H1 (cell line): ENCODE results near the gene APOO. TPM values are rescaled to one million over a fixed set of nuclear protein-coding genes. Genes with fewer than 3 reads are reported as not detected.

Experiments used
- CTCF ChIA-PET: fragments of 300-600 bp; sonication (Branson Sonifier 250); formaldehyde crosslinking; loops from one replicate; lab custom pipeline; 2021; ENCODE audit not compliant: partially characterized antibody; lab: Charles Lee
- POLR2A ChIA-PET: fragments of 300-600 bp; sonication (Branson Sonifier 250); formaldehyde crosslinking; loops from one replicate; lab custom pipeline; 2021; ENCODE audit warnings: inconsistent platforms; ENCODE audit not compliant: partially characterized antibody; lab: Charles Lee
- DNase-seq, 2 experiments: peaks; one replicate each; pipeline versions ENCODE4 v3.0.0 to v3.0.0-alpha.2; 2010 to 2022; ENCODE audit warnings: low spot score in 2 of 2, low read depth in 1 of 2, mixed read lengths in 1 of 2
- FAIRE-seq: peaks from 2 replicates; lab custom pipeline; 2011; peaks lifted over from hg19 to GRCh38; lab: Jason Lieb, UNC
- H2AFZ ChIP-seq: 2 replicates; pipeline ENCODE4 v1.8.1; 2012; ENCODE audit warnings: low read length, inconsistent platforms
- H2AK5ac ChIP-seq: 2 replicates; pipeline ENCODE4 v1.6.1; 2013; ENCODE audit warnings: low read depth, low read length
- H2BK120ac ChIP-seq: replicated peaks from 2 replicates; pipeline ENCODE3; 2013; ENCODE audit warnings: low read depth, low read length, inconsistent platforms
- H2BK12ac ChIP-seq: 2 replicates; pipeline ENCODE4 v1.6.1; 2013; ENCODE audit warnings: low read depth, low read length
- H2BK15ac ChIP-seq: 2 replicates; pipeline ENCODE4 v1.6.1; 2013; ENCODE audit warnings: low read length
- H2BK20ac ChIP-seq: 2 replicates; pipeline ENCODE4 v1.6.1; 2013; ENCODE audit warnings: low read length
- H2BK5ac ChIP-seq: 2 replicates; pipeline ENCODE4 v1.6.1; 2013; ENCODE audit warnings: low read depth, low read length
- H3K14ac ChIP-seq: 2 replicates; pipeline ENCODE4 v1.6.1; 2013; ENCODE audit warnings: inconsistent platforms; ENCODE audit not compliant: insufficient read length
- H3K18ac ChIP-seq: 2 replicates; pipeline ENCODE4 v1.6.1; 2013; ENCODE audit warnings: low read length; ENCODE audit errors: extremely low read depth
- H3K23ac ChIP-seq: 2 replicates; pipeline ENCODE4 v1.6.1; 2013; ENCODE audit warnings: inconsistent platforms; ENCODE audit not compliant: insufficient read length
- H3K23me2 ChIP-seq: 2 replicates; pipeline ENCODE4 v1.6.1; 2013; ENCODE audit warnings: low read depth, low read length
- H3K27ac ChIP-seq: 2 replicates; pipeline ENCODE4 v1.6.1; 2011; ENCODE audit warnings: low read depth, low read length, inconsistent platforms
- H3K27me3 ChIP-seq, 4 experiments: replicated peaks in 1 of 4; 1 replicate in 1 of 4; 2 replicates in 3 of 4; pipeline versions ENCODE4 v1.6.1 to v1.8.1; 2011 to 2013; ENCODE audit warnings: low read length in 3 of 4, mild to moderate bottlenecking in 3 of 4, inconsistent platforms in 2 of 4, mixed read lengths in 2 of 4, moderate library complexity in 1 of 4; ENCODE audit not compliant: control insufficient read depth in 3 of 4, insufficient read depth in 3 of 4; ENCODE audit errors: extremely low read depth in 1 of 4
- H3K36me3 ChIP-seq, 4 experiments: 2 replicates each; pipeline versions ENCODE4 v1.6.1 to v1.8.1; 2011 to 2013; ENCODE audit warnings: mild to moderate bottlenecking in 4 of 4, low read length in 3 of 4, moderate library complexity in 2 of 4, control low read depth in 1 of 4, inconsistent platforms in 1 of 4; ENCODE audit not compliant: insufficient read depth in 4 of 4, control insufficient read depth in 2 of 4
- H3K4ac ChIP-seq: replicated peaks from 2 replicates; pipeline ENCODE3; 2013; ENCODE audit warnings: low read length, low read depth, mixed read lengths, inconsistent platforms; ENCODE audit not compliant: insufficient read length
- H3K4me1 ChIP-seq, 4 experiments: replicated peaks in 1 of 4; 1 replicate in 1 of 4; 2 replicates in 3 of 4; pipeline versions ENCODE4 v1.6.1 to v1.8.1; 2011 to 2013; ENCODE audit warnings: low read length in 3 of 4, inconsistent platforms in 2 of 4, mixed read lengths in 1 of 4; ENCODE audit not compliant: insufficient read depth in 4 of 4, control insufficient read depth in 3 of 4
- H3K4me2 ChIP-seq, 2 experiments: 2 replicates each; pipeline versions ENCODE4 v1.6.1 to v1.8.1; 2011 to 2013; ENCODE audit warnings: low read depth in 2 of 2, low read length in 2 of 2, control low read depth in 1 of 2, inconsistent platforms in 1 of 2, mild to moderate bottlenecking in 1 of 2; ENCODE audit not compliant: insufficient read depth in 1 of 2
- H3K4me3 ChIP-seq, 4 experiments: fragments of 200-600, 300-600 bp in 1 of 4; sonication (generic), shearing (Covaris generic), sonication (Bioruptor Twin) in 1 of 4; 2 replicates each; pipeline versions ENCODE4 v1.5.1 to v1.8.1; 2011 to 2016; ENCODE audit warnings: low read length in 4 of 4, low read depth in 3 of 4, control low read depth in 2 of 4, inconsistent platforms in 2 of 4, mild to moderate bottlenecking in 2 of 4, mixed read lengths in 1 of 4, moderate library complexity in 1 of 4; ENCODE audit not compliant: insufficient read depth in 2 of 4; ENCODE audit errors: extremely low read depth in 1 of 4
- H3K56ac ChIP-seq: replicated peaks from 2 replicates; pipeline ENCODE3; 2013; ENCODE audit warnings: low read depth, mild to moderate bottlenecking, mixed read lengths, low read length, inconsistent platforms; ENCODE audit not compliant: insufficient read length
- H3K79me1 ChIP-seq: 2 replicates; pipeline ENCODE4 v1.6.1; 2013; ENCODE audit warnings: low read depth, low read length, control low read depth
- H3K79me2 ChIP-seq, 2 experiments: 2 replicates each; pipeline versions ENCODE4 v1.6.1 to v1.8.1; 2012 to 2013; ENCODE audit warnings: low read length in 2 of 2, mild to moderate bottlenecking in 2 of 2, inconsistent platforms in 1 of 2; ENCODE audit not compliant: insufficient read depth in 2 of 2, control insufficient read depth in 1 of 2
- H3K9ac ChIP-seq, 4 experiments: replicated peaks in 1 of 4; 1 replicate in 1 of 4; 2 replicates in 3 of 4; pipeline versions ENCODE4 v1.6.1 to v1.8.1; 2011 to 2013; ENCODE audit warnings: low read depth in 3 of 4, low read length in 3 of 4, control low read depth in 2 of 4, mild to moderate bottlenecking in 2 of 4, moderate library complexity in 2 of 4, inconsistent platforms in 1 of 4; ENCODE audit errors: extremely low read depth in 1 of 4
- H3K9me3 ChIP-seq, 2 experiments: 2 replicates each; pipeline versions ENCODE4 v1.6.1 to v1.8.1; 2012 to 2013; ENCODE audit warnings: mild to moderate bottlenecking in 2 of 2, moderate library complexity in 2 of 2, control low read depth in 1 of 2, inconsistent platforms in 1 of 2, low read depth in 1 of 2, low read length in 1 of 2, mixed read lengths in 1 of 2; ENCODE audit not compliant: insufficient read depth in 2 of 2
- H4K20me1 ChIP-seq, 2 experiments: replicated peaks in 1 of 2; 2 replicates each; pipeline versions ENCODE3 to v1.8.1; 2011 to 2013; ENCODE audit warnings: inconsistent platforms in 2 of 2, low read length in 2 of 2, mild to moderate bottlenecking in 1 of 2; ENCODE audit not compliant: insufficient read depth in 2 of 2, control insufficient read depth in 1 of 2
- H4K5ac ChIP-seq: 2 replicates; pipeline ENCODE4 v1.6.1; 2013; ENCODE audit warnings: low read length, low read depth, mixed read lengths, inconsistent platforms; ENCODE audit not compliant: insufficient read length
- H4K8ac ChIP-seq: 2 replicates; pipeline ENCODE4 v1.8.0; 2013; ENCODE audit warnings: mild to moderate bottlenecking, moderate library complexity, low read length, inconsistent platforms; ENCODE audit not compliant: insufficient read depth; ENCODE audit errors: extremely low read depth
- H4K91ac ChIP-seq: replicated peaks from 2 replicates; pipeline ENCODE3; 2013; ENCODE audit warnings: low read length, mixed read lengths, inconsistent platforms; ENCODE audit not compliant: insufficient read length
- CEBPB ChIP-seq: IDR thresholded peaks from 2 replicates; pipeline ENCODE4 v1.6.1; 2012; ENCODE audit warnings: low read depth, low read length
- EZH2 ChIP-seq: fragments of 200-600 bp; sonication (generic); IDR thresholded peaks from 2 replicates; pipeline ENCODE4 v1.7.1; 2012; ENCODE audit warnings: low read depth, mild to moderate bottlenecking, moderate library complexity, low read length, inconsistent platforms; ENCODE audit not compliant: severe bottlenecking
- MAFK ChIP-seq: IDR thresholded peaks from 2 replicates; pipeline ENCODE4 v1.6.1; 2012; ENCODE audit warnings: low read depth, mild to moderate bottlenecking, improper control_type of control experiment, low read length
- NANOG ChIP-seq: IDR thresholded peaks from 2 replicates; pipeline ENCODE4 v1.6.1; 2011; ENCODE audit warnings: low read length, low read depth, mild to moderate bottlenecking, inconsistent platforms; ENCODE audit not compliant: insufficient read depth, poor library complexity, severe bottlenecking
- POLR2A ChIP-seq, 2 experiments: IDR thresholded peaks; 1 replicate in 1 of 2; 2 replicates in 1 of 2; pipeline ENCODE4 v1.6.1; 2011; ENCODE audit warnings: low read depth in 2 of 2, low read length in 2 of 2, mild to moderate bottlenecking in 2 of 2; ENCODE audit errors: control extremely low read depth in 1 of 2
- RFX5 ChIP-seq: IDR thresholded peaks from 2 replicates; pipeline ENCODE4 v1.6.1; 2011; ENCODE audit warnings: low read depth, low read length, improper control_type of control experiment, borderline replicate concordance
- TCF12 ChIP-seq: IDR thresholded peaks from 2 replicates; pipeline ENCODE4 v1.6.1; 2011; ENCODE audit warnings: low read depth, mild to moderate bottlenecking, low read length
- WGBS, 2 experiments: shearing (Covaris generic) in 1 of 2; methylation state at CpG; one replicate each; pipeline versions ENCODE4 v1.1.6 to v1.1.7; 2013 to 2015; ENCODE audit warnings: low lambda C conversion rate in 2 of 2, mixed read lengths in 2 of 2, inconsistent platforms in 1 of 2, low coverage in 1 of 2, missing lambda C conversion rate in 1 of 2; ENCODE audit not compliant: insufficient replicate concordance in 2 of 2, insufficient coverage in 1 of 2, insufficient read length in 1 of 2; ENCODE audit errors: extremely low coverage in 1 of 2, missing lambda C conversion rate in 1 of 2; 5-methylcytosine and 5-hydroxymethylcytosine counted together
- polyA plus RNA-seq, 7 experiments: library from polyadenylated mRNA; depleted of rRNA in 3 of 7; stranded (reverse) in 5 of 7; unstranded in 2 of 7; fragments of >200 nt in 5 of 7; fragments of 200-250 nt in 2 of 7; gene quantifications; 1 replicate in 5 of 7; 2 replicates in 1 of 7; 4 replicates in 1 of 7; pipeline versions ENCODE4 v1.2.1 to v1.2.3, GENCODE V29; 2011 to 2013; ENCODE audit warnings: missing spikeins in 2 of 7, mixed read lengths in 2 of 7
- total RNA-seq: library from RNA; stranded (reverse); fragmentation: NEBNext Ultra II Directional; extraction: Animal tissue kit (Norgen Biotek cat#: 25700); gene quantifications from 2 replicates; pipeline ENCODE4 v1.2.1, GENCODE V29; 2021

Gene APOO
- total and polyA plus RNA-seq, 2 of the 8 experiments (the other 6 are each of a cell fraction or from before 2014, with no cell fraction given), result 25.7 to 45.0 TPM

- Histone ChIP-seq H3K27ac (no peak overlapping the region), H3K4me2 (no peak overlapping the region), H3K27me3 (no peaks in the 10 kb centered on the region), H3K79me2 (no peaks in the 10 kb centered on the region), H3K4me3 (no peak overlapping the region), H4K5ac (no peak overlapping the region), H2BK5ac (no peak overlapping the region), H3K23ac (no peak overlapping the region), H2AK5ac (no peak overlapping the region), H2AFZ (no peak overlapping the region), H3K9me3 (no peaks in the 10 kb centered on the region), H3K14ac (no peak overlapping the region), H4K91ac (no peak overlapping the region), H3K4me1 (no peaks in the 10 kb centered on the region), H3K23me2 (no peaks in the 10 kb centered on the region), H3K18ac (no peak overlapping the region), H2BK15ac (no peak overlapping the region), H3K9ac (no peak overlapping the region), H3K4ac (no peak overlapping the region), H4K20me1 (no peaks in the 10 kb centered on the region), H3K79me1 (no peaks in the 10 kb centered on the region), H2BK120ac (no peak overlapping the region), H3K56ac (no peak overlapping the region), H3K36me3 (peaks cover 0 to 8% (median 0%) of the 10 kb centered on the region in 4 experiments; a peak in 1 of 8 replicates), H2BK12ac (no peak overlapping the region), H4K8ac (no peak overlapping the region), H2BK20ac (no peak overlapping the region)
- CTCF ChIA-PET, result interaction anchor here (0.7 kb wide), 1 partner anchor 12 kb away, joined by 3 read pairs; no protein-coding TSS in a partner anchor
- no peak for FAIRE-seq
- DNase-seq, result no peak
- POLR2A ChIA-PET, result no interaction called here
- WGBS, 2 experiments, result no CpG with 5 or more reads among the region's 4 CpGs
- no peak for TF ChIP-seq TCF12
- no peak for TF ChIP-seq CEBPB
- no peak for TF ChIP-seq POLR2A (IDR thresholded peaks at IDR 0.05; ENCODE audit: control extremely low read depth in 1 of 2, low read depth in 2 of 2, low read length in 2 of 2)
- no peak for TF ChIP-seq NANOG
- TF ChIP-seq MAFK, result no peak
- no peak for TF ChIP-seq EZH2
- TF ChIP-seq RFX5, result no peak
- TF ChIP-seq, all 59 proteins: peak for 0
These were observed 118.8 kb downstream of the APOO start for GRCh38 chrX:23788946-23789345.
